ENCODE data around the gene EPB41L4A. TPM values are rescaled to one million over a fixed set of nuclear protein-coding genes. Genes with fewer than 3 reads are reported as not detected.

The EPB41L4A gene
- total RNA-seq, 6 experiments from 2014 or later, result 0.07 TPM; not detected in 5

DNA sequence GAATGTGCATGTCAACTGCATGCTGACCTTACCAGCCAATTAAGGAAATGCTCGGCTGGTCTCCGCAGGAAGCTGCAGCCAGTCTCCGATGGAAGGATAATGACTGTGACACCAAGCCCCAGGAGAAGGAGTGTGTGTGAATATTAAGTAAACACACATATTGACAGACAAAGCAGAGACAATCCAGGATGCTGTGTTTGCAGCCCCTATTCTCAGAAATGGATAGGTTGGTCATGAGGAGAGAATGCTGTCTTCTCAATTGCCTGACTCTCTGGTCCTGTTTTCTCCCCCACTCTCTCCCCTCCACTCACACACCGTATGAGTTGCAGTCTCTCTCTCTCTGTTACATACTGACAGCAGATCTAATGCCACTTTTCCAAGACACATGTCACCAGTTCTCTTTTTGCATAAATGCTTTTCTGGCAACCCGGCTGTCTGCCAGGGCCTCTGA, 85.7 kb downstream of the EPB41L4A start:
- Mint-ChIP-seq H3K4me1 (ENCODE audit: low read depth) (no peaks in the 10 kb centered on the region), H3K36me3 (ENCODE audit: low read depth) (no peaks in the 10 kb centered on the region), H3K27me3 (ENCODE audit: insufficient read depth) (peaks cover 5% of the 10 kb centered on the region), H3K4me3 (no peak overlapping the region), H3K27ac (no peak overlapping the region), H3K9me3 (no peaks in the 10 kb centered on the region)
- TF ChIP-seq, protein P1, sequence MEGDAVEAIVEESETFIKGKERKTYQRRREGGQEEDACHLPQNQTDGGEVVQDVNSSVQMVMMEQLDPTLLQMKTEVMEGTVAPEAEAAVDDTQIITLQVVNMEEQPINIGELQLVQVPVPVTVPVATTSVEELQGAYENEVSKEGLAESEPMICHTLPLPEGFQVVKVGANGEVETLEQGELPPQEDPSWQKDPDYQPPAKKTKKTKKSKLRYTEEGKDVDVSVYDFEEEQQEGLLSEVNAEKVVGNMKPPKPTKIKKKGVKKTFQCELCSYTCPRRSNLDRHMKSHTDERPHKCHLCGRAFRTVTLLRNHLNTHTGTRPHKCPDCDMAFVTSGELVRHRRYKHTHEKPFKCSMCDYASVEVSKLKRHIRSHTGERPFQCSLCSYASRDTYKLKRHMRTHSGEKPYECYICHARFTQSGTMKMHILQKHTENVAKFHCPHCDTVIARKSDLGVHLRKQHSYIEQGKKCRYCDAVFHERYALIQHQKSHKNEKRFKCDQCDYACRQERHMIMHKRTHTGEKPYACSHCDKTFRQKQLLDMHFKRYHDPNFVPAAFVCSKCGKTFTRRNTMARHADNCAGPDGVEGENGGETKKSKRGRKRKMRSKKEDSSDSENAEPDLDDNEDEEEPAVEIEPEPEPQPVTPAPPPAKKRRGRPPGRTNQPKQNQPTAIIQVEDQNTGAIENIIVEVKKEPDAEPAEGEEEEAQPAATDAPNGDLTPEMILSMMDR (IDR thresholded peaks at IDR 0.05), result no peak
- DNase-seq, result no peak

DNA sequence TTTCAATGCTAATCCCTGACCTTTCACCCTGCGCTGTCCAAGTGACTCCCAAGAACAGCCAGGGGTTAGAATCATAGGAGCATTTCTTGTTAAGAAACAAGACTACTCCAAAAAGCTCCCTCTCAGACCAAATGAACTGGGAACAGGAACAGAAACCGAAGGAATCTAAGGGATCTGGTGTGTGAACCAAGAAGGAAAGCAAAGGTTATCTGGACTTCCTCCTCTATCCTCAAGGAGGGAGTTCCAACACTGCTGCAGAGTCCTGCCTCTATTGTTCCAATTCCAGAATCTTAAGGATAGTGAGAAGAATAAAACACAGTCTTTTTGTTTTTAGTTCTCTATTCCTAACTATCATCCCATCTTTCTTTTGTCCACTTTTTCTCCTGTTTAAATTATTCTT, 87.2 kb downstream of the EPB41L4A start:
- no peaks in the 10 kb centered on the region for H3K4me1 Mint-ChIP-seq (ENCODE audit: low read depth)
- no peaks in the 10 kb centered on the region for H3K36me3 Mint-ChIP-seq (ENCODE audit: low read depth)
- no peak for DNase-seq
- TF ChIP-seq, protein P1 (IDR thresholded peaks at IDR 0.05), result no peak
- H3K9me3 Mint-ChIP-seq, result no peaks in the 10 kb centered on the region
- peaks cover 5% of the 10 kb centered on the region for H3K27me3 Mint-ChIP-seq (ENCODE audit: insufficient read depth)
- no peak overlapping the region for H3K4me3 Mint-ChIP-seq
- no peak overlapping the region for H3K27ac Mint-ChIP-seq

DNA sequence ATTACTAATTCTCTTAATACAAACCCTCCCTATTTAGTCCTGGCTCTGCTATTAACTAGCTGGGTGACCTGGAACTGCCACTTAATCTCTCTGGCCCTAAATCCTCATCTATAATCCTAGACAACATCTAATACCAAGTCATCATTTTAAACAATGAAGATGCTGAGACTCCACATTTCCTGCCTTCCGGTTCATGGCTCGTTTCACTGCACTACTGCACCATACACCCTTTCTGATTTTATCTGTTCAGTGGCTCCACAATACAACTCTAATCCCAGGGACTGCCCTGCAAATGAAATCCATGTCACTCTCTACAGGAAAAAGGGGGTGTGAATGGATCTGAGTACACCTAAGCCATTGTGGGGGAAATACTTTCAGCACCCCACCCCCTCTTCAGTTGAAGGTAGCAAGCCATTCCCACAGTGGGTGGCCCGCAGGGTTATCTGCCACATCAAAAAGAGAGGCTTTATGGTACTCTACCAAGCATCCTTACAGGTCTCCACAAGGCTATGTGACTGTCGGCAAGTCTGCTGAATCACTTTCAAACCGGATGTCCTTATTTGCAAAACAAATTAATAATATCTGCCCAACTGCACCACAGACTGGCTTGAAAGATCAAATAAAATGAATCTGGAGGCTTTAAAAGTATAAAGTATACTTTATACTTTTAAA, 89.5 kb downstream of the EPB41L4A start:
- TF ChIP-seq, protein P1 (IDR thresholded peaks at IDR 0.05), result no peak
- Mint-ChIP-seq H3K27ac (no peak overlapping the region), H3K27me3 (ENCODE audit: insufficient read depth) (peaks cover 6% of the 10 kb centered on the region), H3K9me3 (no peaks in the 10 kb centered on the region), H3K36me3 (ENCODE audit: low read depth) (no peaks in the 10 kb centered on the region), H3K4me1 (ENCODE audit: low read depth) (no peaks in the 10 kb centered on the region), H3K4me3 (no peak overlapping the region)
- DNase-seq, result no peak

DNA sequence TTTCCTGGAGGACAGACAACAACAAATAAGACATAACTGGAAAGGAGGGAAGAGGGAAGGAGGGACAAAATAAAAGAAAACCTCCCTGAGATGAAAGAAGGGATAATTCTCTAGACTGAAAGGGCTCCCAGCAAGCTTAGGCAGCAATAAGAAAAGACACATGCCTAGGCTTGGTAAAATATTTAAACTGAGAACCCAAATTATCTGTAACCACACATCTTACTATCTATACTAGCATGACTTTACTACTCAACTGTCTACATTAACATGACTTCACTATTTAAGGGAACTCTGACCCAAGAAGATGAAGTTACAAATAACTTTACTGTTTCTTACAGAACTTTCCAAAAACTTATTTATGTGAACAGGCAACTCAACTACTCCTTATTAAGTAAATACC, 95.9 kb downstream of the EPB41L4A start:
- H3K27ac Mint-ChIP-seq, result no peak overlapping the region
- no peaks in the 10 kb centered on the region for H3K9me3 Mint-ChIP-seq
- no peak overlapping the region for H3K4me3 Mint-ChIP-seq
- TF ChIP-seq, protein P1 (IDR thresholded peaks at IDR 0.05), result no peak
- H3K36me3 Mint-ChIP-seq (ENCODE audit: low read depth), result no peaks in the 10 kb centered on the region
- no peaks in the 10 kb centered on the region for H3K4me1 Mint-ChIP-seq (ENCODE audit: low read depth)
- H3K27me3 Mint-ChIP-seq (ENCODE audit: insufficient read depth), result peaks cover 4% of the 10 kb centered on the region
- DNase-seq, result no peak

DNA sequence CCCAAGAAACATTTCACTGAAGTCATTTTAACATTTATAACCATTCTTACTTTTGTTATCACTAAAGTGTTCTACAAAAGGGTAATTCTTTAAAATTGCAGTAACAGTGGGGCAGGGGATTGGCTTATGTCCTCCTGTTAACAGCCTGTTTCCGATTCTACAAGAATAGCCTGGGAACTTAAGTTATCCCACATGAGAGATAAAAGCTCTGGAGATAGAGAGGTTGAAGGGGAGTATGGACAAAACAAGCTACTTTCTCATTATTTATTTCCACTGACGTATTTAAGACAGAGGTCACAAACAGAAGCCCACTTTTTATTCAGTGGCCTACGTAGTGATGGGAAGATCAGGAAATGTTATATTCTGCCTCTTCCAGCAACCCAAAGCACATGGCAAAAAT, 98.7 kb downstream of the EPB41L4A start:
- H3K36me3 Mint-ChIP-seq (ENCODE audit: low read depth), result no peaks in the 10 kb centered on the region
- H3K4me1 Mint-ChIP-seq (ENCODE audit: low read depth), result no peaks in the 10 kb centered on the region
- no peaks in the 10 kb centered on the region for H3K9me3 Mint-ChIP-seq
- no peak for DNase-seq
- peaks cover 4% of the 10 kb centered on the region for H3K27me3 Mint-ChIP-seq (ENCODE audit: insufficient read depth)
- H3K27ac Mint-ChIP-seq, result no peak overlapping the region
- no peak overlapping the region for H3K4me3 Mint-ChIP-seq
- TF ChIP-seq, protein P1 (IDR thresholded peaks at IDR 0.05), result no peak

All from HFFc6 (cell line).